ENCODE measurements around the gene SIAH3. TPM values are rescaled to one million over a fixed set of nuclear protein-coding genes. Genes with fewer than 3 reads are reported as not detected.

The SIAH3 gene
- total and polyA plus RNA-seq, 10 of the 15 experiments (the other 5 are each of a cell fraction or from before 2014, with no cell fraction given): not detected

DNA sequence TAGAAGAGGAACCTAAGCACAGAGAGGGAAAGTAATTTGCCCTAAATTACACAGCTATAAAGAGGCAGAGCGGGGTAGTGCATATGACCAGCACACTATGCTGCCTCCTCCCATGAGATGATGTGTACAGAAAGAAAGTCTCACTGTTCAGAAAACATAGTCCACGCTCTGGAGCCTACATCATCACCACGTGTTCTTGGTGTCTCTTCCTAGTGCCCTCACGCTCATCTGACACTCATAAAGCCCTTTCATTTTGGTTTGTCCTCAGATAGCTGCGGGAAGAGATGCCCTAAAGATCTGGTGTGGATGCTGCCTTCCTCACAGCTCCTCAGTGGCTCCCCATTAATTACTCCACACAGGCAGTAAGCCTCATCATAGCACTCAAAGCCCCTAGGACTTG, 27.4 kb upstream of the SIAH3 start (continued):
- no peak for TF ChIP-seq RAD21 (IDR thresholded peaks at IDR 0.05; ENCODE audit: insufficient read depth, low read depth, low read length)
- TF ChIP-seq, protein P1, sequence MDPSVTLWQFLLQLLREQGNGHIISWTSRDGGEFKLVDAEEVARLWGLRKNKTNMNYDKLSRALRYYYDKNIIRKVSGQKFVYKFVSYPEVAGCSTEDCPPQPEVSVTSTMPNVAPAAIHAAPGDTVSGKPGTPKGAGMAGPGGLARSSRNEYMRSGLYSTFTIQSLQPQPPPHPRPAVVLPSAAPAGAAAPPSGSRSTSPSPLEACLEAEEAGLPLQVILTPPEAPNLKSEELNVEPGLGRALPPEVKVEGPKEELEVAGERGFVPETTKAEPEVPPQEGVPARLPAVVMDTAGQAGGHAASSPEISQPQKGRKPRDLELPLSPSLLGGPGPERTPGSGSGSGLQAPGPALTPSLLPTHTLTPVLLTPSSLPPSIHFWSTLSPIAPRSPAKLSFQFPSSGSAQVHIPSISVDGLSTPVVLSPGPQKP (IDR thresholded peaks at IDR 0.05; ENCODE audit: low read depth, low read length): no peak
- TF ChIP-seq YY1 (IDR thresholded peaks at IDR 0.05; ENCODE audit: low read depth, low read length): no peak

DNA sequence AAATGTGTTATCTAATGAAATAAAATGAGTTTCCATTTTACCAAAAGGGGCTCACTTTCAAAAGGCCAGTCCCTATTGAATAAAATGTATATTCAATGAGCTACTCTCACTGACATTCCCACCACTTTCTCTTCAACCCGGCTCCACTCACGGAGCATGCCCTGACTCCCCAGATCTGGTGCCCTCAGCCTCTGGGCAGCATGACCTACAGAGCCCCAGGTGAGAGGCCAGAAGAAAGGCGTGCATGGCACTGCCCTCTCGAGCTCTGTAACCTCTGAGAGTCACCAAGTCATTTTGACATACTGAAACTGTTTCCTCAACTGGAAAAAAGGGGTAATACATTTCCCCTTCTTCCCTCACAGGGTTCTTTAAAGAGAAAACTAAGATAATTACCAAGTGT, 25.2 kb upstream of the SIAH3 start:
- ChIA-PET RAD21 (ENCODE audit: unreplicated experiment) (no interaction called here), POLR2A (no interaction called here), SMC1A (ENCODE audit: uncharacterized antibody, unreplicated experiment) (no interaction called here), CTCF (no interaction called here)
- H3K4me2 ChIP-seq (ENCODE audit: control insufficient read depth, insufficient read depth): no peak overlapping the region
- H3K4me1 ChIP-seq (ENCODE audit: control insufficient read depth, insufficient read depth, low read length): no peaks in the 10 kb centered on the region
- WGBS (ENCODE audit: insufficient coverage, insufficient replicate concordance, low lambda C conversion rate, missing lambda C conversion rate): 21% methylated on average over 4 of the region's 4 CpGs
- H3K79me2 ChIP-seq (ENCODE audit: control insufficient read depth, insufficient read depth, low read length): no peaks in the 10 kb centered on the region
- H3K36me3 ChIP-seq (ENCODE audit: control insufficient read depth in 2 of 2, insufficient read depth in 2 of 2, low read length in 1 of 2): no peaks in the 10 kb centered on the region
- H3K27me3 ChIP-seq (replicated peaks in 1 of 2; ENCODE audit: control insufficient read depth in 2 of 2, insufficient read depth in 2 of 2, low read length in 1 of 2): peaks cover 3 to 6% of the 10 kb centered on the region in 2 experiments; a peak in 3 of 4 replicates
- intact Hi-C loops (cut with micrococcal nuclease; ENCODE audit: unreplicated experiment) (no loop called here), in situ Hi-C loops (cut with MboI) (no loop called here)
- no TSS peak for BruUV-seq (replicated peaks)
- H3K4me3 ChIP-seq: no peak overlapping the region
- ATAC-seq: no peak
- H3K9me3 ChIP-seq (replicated peaks; ENCODE audit: control insufficient read depth, insufficient read depth, low read length): no peaks in the 10 kb centered on the region
- TF ChIP-seq, protein P2, sequence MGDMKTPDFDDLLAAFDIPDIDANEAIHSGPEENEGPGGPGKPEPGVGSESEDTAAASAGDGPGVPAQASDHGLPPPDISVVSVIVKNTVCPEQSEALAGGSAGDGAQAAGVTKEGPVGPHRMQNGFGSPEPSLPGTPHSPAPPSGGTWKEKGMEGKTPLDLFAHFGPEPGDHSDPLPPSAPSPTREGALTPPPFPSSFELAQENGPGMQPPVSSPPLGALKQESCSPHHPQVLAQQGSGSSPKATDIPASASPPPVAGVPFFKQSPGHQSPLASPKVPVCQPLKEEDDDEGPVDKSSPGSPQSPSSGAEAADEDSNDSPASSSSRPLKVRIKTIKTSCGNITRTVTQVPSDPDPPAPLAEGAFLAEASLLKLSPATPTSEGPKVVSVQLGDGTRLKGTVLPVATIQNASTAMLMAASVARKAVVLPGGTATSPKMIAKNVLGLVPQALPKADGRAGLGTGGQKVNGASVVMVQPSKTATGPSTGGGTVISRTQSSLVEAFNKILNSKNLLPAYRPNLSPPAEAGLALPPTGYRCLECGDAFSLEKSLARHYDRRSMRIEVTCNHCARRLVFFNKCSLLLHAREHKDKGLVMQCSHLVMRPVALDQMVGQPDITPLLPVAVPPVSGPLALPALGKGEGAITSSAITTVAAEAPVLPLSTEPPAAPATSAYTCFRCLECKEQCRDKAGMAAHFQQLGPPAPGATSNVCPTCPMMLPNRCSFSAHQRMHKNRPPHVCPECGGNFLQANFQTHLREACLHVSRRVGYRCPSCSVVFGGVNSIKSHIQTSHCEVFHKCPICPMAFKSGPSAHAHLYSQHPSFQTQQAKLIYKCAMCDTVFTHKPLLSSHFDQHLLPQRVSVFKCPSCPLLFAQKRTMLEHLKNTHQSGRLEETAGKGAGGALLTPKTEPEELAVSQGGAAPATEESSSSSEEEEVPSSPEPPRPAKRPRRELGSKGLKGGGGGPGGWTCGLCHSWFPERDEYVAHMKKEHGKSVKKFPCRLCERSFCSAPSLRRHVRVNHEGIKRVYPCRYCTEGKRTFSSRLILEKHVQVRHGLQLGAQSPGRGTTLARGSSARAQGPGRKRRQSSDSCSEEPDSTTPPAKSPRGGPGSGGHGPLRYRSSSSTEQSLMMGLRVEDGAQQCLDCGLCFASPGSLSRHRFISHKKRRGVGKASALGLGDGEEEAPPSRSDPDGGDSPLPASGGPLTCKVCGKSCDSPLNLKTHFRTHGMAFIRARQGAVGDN (IDR thresholded peaks at IDR 0.05): no peak
- TF ChIP-seq, protein P3, sequence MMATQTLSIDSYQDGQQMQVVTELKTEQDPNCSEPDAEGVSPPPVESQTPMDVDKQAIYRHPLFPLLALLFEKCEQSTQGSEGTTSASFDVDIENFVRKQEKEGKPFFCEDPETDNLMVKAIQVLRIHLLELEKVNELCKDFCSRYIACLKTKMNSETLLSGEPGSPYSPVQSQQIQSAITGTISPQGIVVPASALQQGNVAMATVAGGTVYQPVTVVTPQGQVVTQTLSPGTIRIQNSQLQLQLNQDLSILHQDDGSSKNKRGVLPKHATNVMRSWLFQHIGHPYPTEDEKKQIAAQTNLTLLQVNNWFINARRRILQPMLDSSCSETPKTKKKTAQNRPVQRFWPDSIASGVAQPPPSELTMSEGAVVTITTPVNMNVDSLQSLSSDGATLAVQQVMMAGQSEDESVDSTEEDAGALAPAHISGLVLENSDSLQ (IDR thresholded peaks at IDR 0.05): no peak
- TF ChIP-seq TBL1XR1 (IDR thresholded peaks at IDR 0.05; ENCODE audit: low read depth, low read length) (no peak), RELA (IDR thresholded peaks at IDR 0.05; ENCODE audit: borderline replicate concordance, partially characterized antibody) (no peak), SRF (IDR thresholded peaks at IDR 0.05; ENCODE audit: low read depth in 2 of 2, low read length in 2 of 2) (no peak), NBN (IDR thresholded peaks at IDR 0.05) (no peak), CHD4 (IDR thresholded peaks at IDR 0.05) (no peak), SUZ12 (IDR thresholded peaks at IDR 0.05; ENCODE audit: unreplicated experiment) (no peak), JUNB (IDR thresholded peaks at IDR 0.05) (no peak), HDAC2 (IDR thresholded peaks at IDR 0.05) (no peak), SUPT20H (IDR thresholded peaks at IDR 0.05; ENCODE audit: borderline replicate concordance, control insufficient read depth, low read depth, low read length) (no peak), ZZZ3 (IDR thresholded peaks at IDR 0.05; ENCODE audit: control insufficient read depth, insufficient read length, low read depth) (no peak), NFYA (IDR thresholded peaks at IDR 0.05; ENCODE audit: borderline replicate concordance, low read depth, low read length) (no peak)
- no peak overlapping the region for H3K9ac ChIP-seq (ENCODE audit: control insufficient read depth, insufficient read depth, low read length)
- no peak for FAIRE-seq
- no peak overlapping the region for H3K27ac ChIP-seq (ENCODE audit: control insufficient read depth, insufficient read depth)
- DNase-seq (ENCODE audit: low read depth, low spot score): no peak
- H2AFZ ChIP-seq (ENCODE audit: control insufficient read depth, low read depth, low read length): no peak overlapping the region
- H4K20me1 ChIP-seq (ENCODE audit: control insufficient read depth, insufficient read depth): no peaks in the 10 kb centered on the region

Data from GM12878 (cell line).